Activated naive CD4-positive, alpha-beta T cell treated with anti-CD3 and anti-CD28 coated beads for 36 hours (primary cell): ENCODE measurements around the gene MRI1. TPM values are rescaled to one million over a fixed set of nuclear protein-coding genes. Genes with fewer than 3 reads are reported as not detected.
A peak's percentile ranks its signal among the peaks of the same experiment; 100 is the strongest.
"Not testable (repeated sequence)": the region's sequence is repeated elsewhere in the genome, so short reads cannot be mapped to it uniquely, and the experiment has no call there.

ENCODE experiments used
- CTCF ChIA-PET: fragments of 350-600 bp; sonication (Branson Sonifier 250); formaldehyde crosslinking; loops from one replicate; lab custom pipeline; 2021; ENCODE audit warnings: antibody characterized with exemption; lab: Charles Lee
- DNase-seq: peaks from one replicate; pipeline ENCODE4 v3.0.0-alpha.2; 2020
- H3K27ac Mint-ChIP-seq: one replicate; pipeline ENCODE4 v1.8.0; 2021; ENCODE audit warnings: mild to moderate bottlenecking, mixed read lengths
- H3K27me3 Mint-ChIP-seq: one replicate; pipeline ENCODE4 v1.8.0; 2021; ENCODE audit warnings: low read depth, mixed read lengths
- H3K36me3 Mint-ChIP-seq: one replicate; pipeline ENCODE4 v1.8.0; 2021; ENCODE audit warnings: low read depth, mixed read lengths
- H3K4me1 Mint-ChIP-seq: one replicate; pipeline ENCODE4 v1.8.0; 2021; ENCODE audit warnings: low read depth, mixed read lengths
- H3K4me3 Mint-ChIP-seq: one replicate; pipeline ENCODE4 v1.8.0; 2021; ENCODE audit warnings: mild to moderate bottlenecking, moderate library complexity, mixed read lengths
- H3K9me3 Mint-ChIP-seq: one replicate; pipeline ENCODE4 v1.8.0; 2021; ENCODE audit warnings: mixed read lengths
- intact Hi-C: fragments of 100-400 bp; cut with micrococcal nuclease; formaldehyde crosslinking; loops from one replicate; pipeline ENCODE4 v1.15.1; 2023
- total RNA-seq, 2 experiments: library from RNA; stranded (reverse); gene quantifications; one replicate each; pipeline ENCODE4 v1.2.3, GENCODE V29; 2021

The MRI1 gene
- total RNA-seq, 2 experiments from 2014 or later: 14.0 to 14.8 TPM

DNA sequence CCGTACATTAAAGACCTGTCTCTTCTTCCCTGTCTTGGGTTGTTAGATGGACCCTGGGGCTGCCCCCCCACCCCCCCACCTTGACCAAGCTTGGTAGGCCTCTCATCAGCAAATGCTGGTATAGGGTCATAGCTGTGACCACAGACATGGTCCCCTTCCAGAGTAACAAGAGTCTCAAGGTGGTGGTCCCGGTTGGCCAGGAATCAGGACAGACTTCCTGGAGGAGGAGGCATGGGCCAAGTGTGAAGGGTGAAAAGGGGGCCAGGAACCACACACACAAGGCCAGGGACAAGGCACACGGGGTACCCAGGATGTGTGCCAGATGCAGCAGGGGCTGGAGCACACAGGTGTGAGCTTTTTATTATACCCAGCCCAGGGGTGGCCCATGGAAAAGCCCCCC is 1.1 kb upstream of the MRI1 start:
- H3K4me1 Mint-ChIP-seq: peaks cover 9% of the 10 kb centered on the region
- CTCF ChIA-PET: no interaction called here
- H3K27me3 Mint-ChIP-seq: no peaks in the 10 kb centered on the region
- H3K27ac Mint-ChIP-seq: no peak overlapping the region
- peak overlapping the region; percentile 63 for H3K4me3 Mint-ChIP-seq
- no peaks in the 10 kb centered on the region for H3K9me3 Mint-ChIP-seq
- no peak for DNase-seq
- intact Hi-C loops: no loop called here
- H3K36me3 Mint-ChIP-seq: peaks cover 17% of the 10 kb centered on the region

DNA sequence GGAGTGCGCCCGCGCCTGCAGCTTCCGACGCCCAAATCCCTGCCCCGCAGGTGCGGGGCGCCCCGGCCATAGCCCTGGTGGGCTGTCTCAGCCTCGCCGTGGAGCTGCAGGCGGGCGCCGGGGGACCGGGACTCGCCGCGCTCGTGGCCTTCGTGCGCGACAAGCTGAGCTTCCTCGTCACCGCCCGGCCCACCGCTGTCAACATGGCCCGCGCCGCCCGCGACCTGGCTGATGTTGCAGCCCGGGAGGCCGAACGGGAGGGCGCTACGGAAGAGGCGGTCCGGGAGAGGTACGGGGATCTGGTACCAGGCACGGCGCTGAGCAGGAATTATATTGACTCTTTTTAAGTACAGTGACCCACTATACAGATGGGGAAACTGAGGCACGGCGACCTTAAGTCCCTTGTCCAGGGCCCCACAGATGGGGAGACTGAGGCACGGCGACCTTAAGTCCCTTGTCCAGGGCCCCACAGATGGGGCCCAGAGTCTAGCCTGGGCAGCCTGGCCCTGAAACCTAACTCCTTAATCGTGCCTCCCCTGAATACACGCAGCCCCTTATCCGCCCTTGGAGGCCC is 586 bp downstream of the MRI1 start:
- H3K27ac Mint-ChIP-seq: no peak overlapping the region
- CTCF ChIA-PET: interaction anchor here (0.8 kb wide), 2 partner anchors 75 to 97 kb away, joined by 3 read pairs; no protein-coding TSS in a partner anchor
- peak overlapping the region; percentile 79 for H3K4me3 Mint-ChIP-seq
- intact Hi-C loops: no loop called here
- H3K4me1 Mint-ChIP-seq: peaks cover 9% of the 10 kb centered on the region
- no peaks in the 10 kb centered on the region for H3K9me3 Mint-ChIP-seq
- no peaks in the 10 kb centered on the region for H3K27me3 Mint-ChIP-seq
- H3K36me3 Mint-ChIP-seq: peaks cover 12% of the 10 kb centered on the region
- peak; percentile 47 for DNase-seq

DNA sequence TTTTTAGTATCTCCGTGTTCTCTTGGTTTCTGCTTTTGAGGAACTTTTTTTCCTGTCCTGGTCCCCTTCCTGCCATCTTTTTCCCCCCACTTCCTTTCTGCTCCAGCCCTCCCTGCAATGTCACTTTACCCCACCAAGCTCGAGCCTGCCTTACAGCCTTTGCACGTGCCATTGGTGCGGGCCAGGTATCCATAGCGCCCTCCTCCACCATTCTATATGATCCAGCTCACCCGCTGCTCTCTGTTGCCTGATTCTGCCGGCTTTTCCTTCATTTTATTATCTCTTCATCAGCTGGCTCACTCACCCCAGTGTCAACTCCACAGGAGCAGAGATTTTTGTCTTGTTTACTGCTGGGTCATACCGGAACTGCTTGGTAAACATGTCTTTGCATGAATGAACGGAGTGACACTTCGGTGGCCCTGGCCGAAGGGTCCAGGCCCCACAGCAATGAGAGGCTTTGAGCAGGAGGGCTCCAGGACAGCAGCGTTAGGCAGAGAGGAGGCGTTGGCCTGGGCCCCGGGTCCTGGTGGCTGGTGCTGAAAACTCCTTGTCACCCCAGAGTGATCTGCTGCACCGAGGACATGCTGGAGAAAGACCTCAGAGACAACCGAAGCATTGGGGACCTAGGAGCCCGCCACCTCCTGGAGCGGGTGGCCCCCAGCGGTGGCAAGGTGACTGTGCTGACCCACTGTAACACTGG is 1.2 kb downstream of the MRI1 start:
- Mint-ChIP-seq H3K36me3 (peaks cover 14% of the 10 kb centered on the region), H3K4me1 (peaks cover 9% of the 10 kb centered on the region), H3K27ac (no peak overlapping the region), H3K9me3 (no peaks in the 10 kb centered on the region), H3K4me3 (peak overlapping the region; percentile 79), H3K27me3 (no peaks in the 10 kb centered on the region)
- CTCF ChIA-PET: interaction anchor here (0.5 kb wide), 1 partner anchor 275 kb away, joined by 3 read pairs; no protein-coding TSS in a partner anchor
- intact Hi-C loops: no loop called here
- DNase-seq: no peak

DNA sequence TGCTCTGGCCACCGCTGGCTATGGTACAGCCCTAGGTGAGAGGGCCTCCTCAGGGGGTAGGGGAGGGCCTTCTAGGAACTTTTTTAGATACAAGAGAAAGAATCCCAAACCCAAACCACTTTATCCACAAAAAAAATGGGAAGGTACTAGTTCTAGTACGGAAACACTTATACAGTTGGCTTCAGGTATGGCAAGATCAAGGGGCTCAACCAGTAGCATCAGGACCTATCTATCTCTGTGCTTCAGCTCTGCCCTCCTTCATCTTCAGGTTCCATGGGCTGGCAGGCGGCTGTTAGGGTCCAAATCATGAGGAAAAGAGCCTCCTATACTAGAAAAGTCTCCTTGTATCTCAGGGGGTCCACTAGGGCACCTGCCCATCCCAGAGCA is 1.8 kb downstream of the MRI1 start:
- Mint-ChIP-seq H3K4me3 (no peak overlapping the region), H3K27ac (no peak overlapping the region), H3K36me3 (peaks cover 14% of the 10 kb centered on the region), H3K9me3 (no peaks in the 10 kb centered on the region), H3K27me3 (no peaks in the 10 kb centered on the region), H3K4me1 (peaks cover 9% of the 10 kb centered on the region)
- intact Hi-C loops: no loop called here
- CTCF ChIA-PET: interaction anchor here (0.5 kb wide), 1 partner anchor 275 kb away, joined by 3 read pairs; no protein-coding TSS in a partner anchor
- DNase-seq: no peak

DNA sequence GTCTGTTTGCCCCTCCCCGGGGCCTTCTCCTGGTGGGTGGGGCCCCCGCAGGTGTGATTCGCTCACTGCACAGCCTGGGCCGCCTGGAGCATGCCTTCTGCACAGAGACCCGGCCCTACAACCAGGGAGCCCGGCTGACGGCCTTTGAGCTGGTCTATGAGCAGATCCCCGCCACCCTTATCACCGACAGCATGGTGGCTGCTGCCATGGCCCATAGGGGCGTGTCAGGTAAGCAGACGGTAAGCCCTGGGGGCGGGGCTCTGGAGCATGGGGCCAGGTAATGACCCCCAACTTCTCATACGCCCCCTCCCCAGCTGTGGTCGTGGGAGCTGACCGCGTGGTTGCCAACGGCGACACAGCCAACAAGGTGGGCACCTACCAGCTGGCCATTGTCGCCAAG is 4.2 kb downstream of the MRI1 start:
- Mint-ChIP-seq H3K36me3 (peaks cover 9% of the 10 kb centered on the region), H3K9me3 (no peaks in the 10 kb centered on the region), H3K4me1 (peaks cover 9% of the 10 kb centered on the region), H3K27me3 (no peaks in the 10 kb centered on the region), H3K27ac (no peak overlapping the region), H3K4me3 (no peak overlapping the region)
- no peak for DNase-seq
- CTCF ChIA-PET: no interaction called here
- intact Hi-C loops: no loop called here

DNA sequence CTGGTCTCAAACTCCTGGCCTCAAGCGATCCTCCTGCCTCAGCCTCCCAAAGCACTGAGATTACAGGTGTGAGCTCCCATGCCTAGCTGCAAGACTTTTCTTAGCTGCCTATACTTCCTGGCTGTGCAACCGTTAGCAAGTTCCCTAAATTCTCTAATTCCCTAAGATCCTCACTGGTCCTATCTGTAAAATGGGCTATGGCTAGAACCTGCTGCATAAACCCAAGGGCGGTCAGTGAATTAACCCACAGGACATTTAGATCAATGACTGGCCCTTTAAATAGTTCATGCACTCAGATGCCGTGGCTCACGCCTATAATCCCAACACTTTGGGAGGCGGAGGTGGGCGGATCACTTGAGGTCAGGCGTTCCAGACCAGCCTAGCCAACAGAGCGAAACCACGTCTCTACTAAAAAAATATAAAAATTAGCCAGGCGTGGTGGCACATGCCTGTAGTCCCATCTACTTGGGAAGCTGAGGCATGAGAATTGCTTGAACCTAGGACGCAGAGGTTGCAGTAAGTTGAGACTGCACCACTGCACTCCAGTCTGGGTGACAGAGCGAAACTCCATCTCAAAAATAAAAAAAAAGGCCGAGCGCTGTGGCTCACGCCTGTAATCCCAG is 5.8 kb downstream of the MRI1 start:
- Mint-ChIP-seq H3K9me3 (no peaks in the 10 kb centered on the region), H3K4me1 (peaks cover 11% of the 10 kb centered on the region), H3K27me3 (no peaks in the 10 kb centered on the region), H3K36me3 (peaks cover 13% of the 10 kb centered on the region), H3K27ac (no peak overlapping the region), H3K4me3 (no peak overlapping the region)
- intact Hi-C loops: no loop called here
- CTCF ChIA-PET: interaction anchor here (0.6 kb wide), 2 partner anchors 140 to 808 kb away, joined by 3 to 7 read pairs; no protein-coding TSS in a partner anchor
- no peak for DNase-seq

DNA sequence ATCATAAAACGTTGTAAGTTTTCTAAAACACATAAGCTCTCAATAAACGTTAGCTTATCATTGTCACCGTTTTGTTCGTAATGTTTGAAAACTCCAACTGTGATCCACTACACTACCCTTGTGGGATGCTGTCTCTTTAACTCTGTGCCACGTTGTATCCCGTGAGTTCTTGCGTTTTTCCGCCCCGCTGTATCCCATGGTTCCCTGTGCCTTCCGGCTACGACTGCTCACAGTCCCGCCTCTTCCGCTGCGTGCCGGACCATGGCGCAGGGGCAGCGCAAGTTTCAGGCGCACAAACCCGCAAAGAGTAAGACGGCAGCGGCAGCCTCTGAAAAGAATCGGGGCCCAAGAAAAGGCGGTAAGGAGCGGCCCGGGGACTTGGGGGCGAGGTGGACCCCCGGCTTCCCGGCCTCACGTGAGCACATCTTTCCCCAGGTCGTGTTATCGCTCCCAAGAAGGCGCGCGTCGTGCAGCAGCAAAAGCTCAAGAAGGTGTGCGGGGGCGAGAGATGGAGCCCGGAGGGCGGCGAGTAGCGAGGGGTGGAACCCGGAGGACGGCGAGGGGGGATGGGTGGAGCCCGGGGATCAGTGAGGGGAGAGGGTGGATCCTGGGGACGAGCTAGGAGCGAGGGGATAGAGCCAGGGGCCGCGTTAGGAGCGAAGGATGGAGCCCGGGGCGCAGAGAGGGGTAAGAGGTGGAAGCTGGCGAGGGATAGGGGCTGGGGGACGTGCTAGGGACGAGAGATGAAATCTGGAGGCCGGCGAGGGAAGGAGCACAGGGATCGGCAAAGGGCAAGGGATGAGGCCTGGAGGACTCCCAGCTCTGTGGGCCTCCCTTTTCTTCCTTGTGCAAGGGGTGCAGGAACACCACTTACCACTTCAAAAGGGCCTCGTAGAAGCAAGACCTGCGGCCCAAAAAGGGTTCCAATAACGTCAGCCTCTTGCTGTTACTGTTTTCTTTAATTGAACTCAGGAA is 10.2 kb downstream of the MRI1 start, which contains the start of gene C19orf53:
C19orf53 (plus strand) TSS at position 240 of the 975 bp plus-strand sequence; CDS start at position 262, 22 bp downstream.
- H3K4me3 Mint-ChIP-seq: peak within 1 kb of the TSS; percentile 98
- peaks cover 33% of the 10 kb centered on the region for H3K36me3 Mint-ChIP-seq
- H3K4me1 Mint-ChIP-seq: peaks cover 19% of the 10 kb centered on the region
- peak within 1 kb of the TSS; percentile 94 for H3K27ac Mint-ChIP-seq
- intact Hi-C loops: loop anchor here (1.0 to 2.0 kb wide), 5 partner anchors 20 to 153 kb away; partner anchors contain the start of gene ZSWIM4
- DNase-seq: peak; percentile 92
- H3K9me3 Mint-ChIP-seq: no peaks in the 10 kb centered on the region
- CTCF ChIA-PET: interaction anchor here (0.5 to 3.3 kb wide), 9 partner anchors 10 to 175 kb away, joined by 3 to 29 read pairs (median 3); no protein-coding TSS in a partner anchor
- no peaks in the 10 kb centered on the region for H3K27me3 Mint-ChIP-seq

DNA sequence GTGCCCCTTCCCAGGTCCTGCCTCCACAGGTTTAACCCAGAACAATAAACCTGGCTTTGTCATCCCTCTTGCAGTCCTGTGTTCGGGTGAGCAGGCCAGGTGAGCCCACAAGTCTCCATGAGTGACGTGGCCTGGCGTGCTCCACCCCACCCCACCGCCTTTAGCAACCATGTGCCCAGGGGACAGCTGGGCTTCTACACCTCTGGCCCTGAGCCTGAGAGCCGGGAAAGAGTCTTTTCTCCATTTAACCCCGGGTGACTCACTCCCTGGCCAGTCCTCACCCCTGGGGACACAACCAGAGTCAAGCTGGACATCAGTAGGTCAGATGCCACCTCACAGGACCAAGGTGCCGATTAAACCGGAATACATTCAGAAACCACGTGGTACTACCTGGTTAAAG is 14.1 kb downstream of the MRI1 start:
- no peak for DNase-seq
- H3K9me3 Mint-ChIP-seq: no peaks in the 10 kb centered on the region
- peaks cover 29% of the 10 kb centered on the region for H3K36me3 Mint-ChIP-seq
- peaks cover 39% of the 10 kb centered on the region for H3K4me1 Mint-ChIP-seq
- H3K27me3 Mint-ChIP-seq: no peaks in the 10 kb centered on the region
- CTCF ChIA-PET: interaction anchor here (1.9 kb wide), 1 partner anchor 84 kb away, joined by 16 read pairs; no protein-coding TSS in a partner anchor
- intact Hi-C loops: no loop called here
- H3K4me3 Mint-ChIP-seq: no peak overlapping the region
- no peak overlapping the region for H3K27ac Mint-ChIP-seq

DNA sequence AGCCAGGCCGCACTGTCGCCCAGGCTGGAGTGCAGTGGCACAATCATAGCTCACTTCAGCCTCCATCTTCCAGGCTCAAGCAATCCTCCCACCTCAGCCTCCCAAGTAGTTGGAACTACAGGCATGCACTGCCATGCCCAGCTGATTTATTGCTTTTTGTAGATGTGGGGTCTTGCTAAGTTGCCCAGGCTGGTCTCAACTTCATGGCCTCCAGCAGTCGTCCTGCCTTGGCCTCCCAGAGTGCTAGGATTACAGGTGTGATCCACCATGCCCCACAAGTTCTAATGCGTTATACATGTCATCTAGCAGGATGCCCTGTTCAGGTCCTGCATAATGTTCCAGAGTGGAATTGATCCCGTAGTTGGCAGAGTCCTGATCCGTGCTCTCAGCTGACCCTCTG is 14.5 kb downstream of the MRI1 start:
- CTCF ChIA-PET: interaction anchor here (3.1 kb wide), 1 partner anchor 84 kb away, joined by 17 read pairs; no protein-coding TSS in a partner anchor
- Mint-ChIP-seq H3K36me3 (peaks cover 29% of the 10 kb centered on the region), H3K4me1 (peaks cover 43% of the 10 kb centered on the region), H3K27ac (peak overlapping the region; percentile 31), H3K9me3 (no peaks in the 10 kb centered on the region), H3K27me3 (no peaks in the 10 kb centered on the region), H3K4me3 (no peak overlapping the region)
- no peak for DNase-seq
- intact Hi-C loops: no loop called here

DNA sequence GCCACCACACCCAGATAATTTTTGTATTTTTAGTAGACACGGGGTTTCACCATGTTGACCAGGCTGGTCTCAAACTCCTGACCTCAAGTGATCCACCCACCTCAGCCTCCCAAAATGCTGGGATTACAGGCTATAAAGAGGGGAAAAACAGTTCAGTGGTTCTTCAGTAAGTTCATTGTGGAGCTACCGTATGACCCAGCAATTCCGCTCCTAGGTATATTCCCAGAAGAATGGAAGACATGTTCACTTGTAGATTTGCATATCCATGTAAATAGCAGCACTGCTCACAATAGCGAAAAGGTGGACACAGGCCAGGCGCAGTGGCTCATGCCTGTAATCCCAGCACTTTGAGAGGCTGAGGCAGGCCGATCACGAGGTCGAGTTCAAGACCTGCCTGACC is 15.5 kb downstream of the MRI1 start:
- H3K9me3 Mint-ChIP-seq, DNase-seq, H3K4me3 Mint-ChIP-seq, H3K27me3 Mint-ChIP-seq, intact Hi-C loops, H3K27ac Mint-ChIP-seq: not testable (repeated sequence)
- CTCF ChIA-PET: interaction anchor here (0.6 to 3.1 kb wide), 3 partner anchors 9 to 83 kb away, joined by 3 to 17 read pairs (median 4); no protein-coding TSS in a partner anchor
- Mint-ChIP-seq H3K4me1 (peaks cover 44% of the 10 kb centered on the region), H3K36me3 (peaks cover 24% of the 10 kb centered on the region)

DNA sequence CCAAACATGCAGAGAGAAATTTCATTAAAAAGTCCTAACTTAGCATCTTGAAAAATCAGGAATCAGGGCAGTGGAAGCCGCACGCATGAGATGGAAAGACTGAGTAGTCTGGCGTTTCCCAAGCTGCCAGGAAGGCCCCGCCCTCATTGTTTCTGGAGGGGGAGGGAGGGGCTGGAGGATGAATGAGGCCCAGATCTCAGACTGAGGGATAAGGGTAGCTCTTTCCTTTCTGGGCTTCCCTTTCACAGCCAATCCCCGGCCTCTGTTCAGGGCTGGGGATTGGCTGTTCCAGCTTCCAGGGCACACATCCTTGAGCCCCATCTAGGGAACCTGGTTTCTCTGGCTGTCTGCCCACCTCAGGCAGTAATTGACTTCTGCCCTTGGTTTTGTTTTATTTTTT is 17.2 kb downstream of the MRI1 start:
- intact Hi-C loops: no loop called here
- H3K9me3 Mint-ChIP-seq: no peaks in the 10 kb centered on the region
- H3K4me1 Mint-ChIP-seq: peaks cover 40% of the 10 kb centered on the region
- no peak overlapping the region for H3K4me3 Mint-ChIP-seq
- peak; percentile 66 for DNase-seq
- H3K27ac Mint-ChIP-seq: peak overlapping the region; percentile 48
- H3K27me3 Mint-ChIP-seq: no peaks in the 10 kb centered on the region
- peaks cover 13% of the 10 kb centered on the region for H3K36me3 Mint-ChIP-seq
- CTCF ChIA-PET: interaction anchor here (0.6 to 3.1 kb wide), 2 partner anchors 81 to 653 kb away, joined by 7 to 17 read pairs; no protein-coding TSS in a partner anchor
